Measurements from ENCODE around the gene DYSF. TPM values are rescaled to one million over a fixed set of nuclear protein-coding genes. Genes with fewer than 3 reads are reported as not detected.

DYSF gene
- total RNA-seq, 1 donor from 2014 or later, result 72.0 TPM

- Mint-ChIP-seq H3K4me1 (ENCODE audit: unreplicated experiment) (peaks cover 3% of the 10 kb centered on the region), H3K9me3 (ENCODE audit: unreplicated experiment) (no peaks in the 10 kb centered on the region), H3K27ac (ENCODE audit: unreplicated experiment) (no peak overlapping the region), H3K36me3 (ENCODE audit: unreplicated experiment) (peaks cover 4% of the 10 kb centered on the region), H3K4me3 (ENCODE audit: unreplicated experiment) (no peak overlapping the region), H3K27me3 (ENCODE audit: unreplicated experiment) (no peaks in the 10 kb centered on the region)
- TF ChIP-seq CTCF (IDR thresholded peaks at IDR 0.05), result peak; percentile 84
- no peak for DNase-seq (ENCODE audit: extremely low spot score, unreplicated experiment)
These were observed 92.4 kb downstream of the DYSF start for GRCh38 chr2:71545572-71546274.

GRCh38 chr2:71546275-71546638 is 92.9 kb downstream of the DYSF start:
- no peak for DNase-seq (ENCODE audit: extremely low spot score, unreplicated experiment)
- Mint-ChIP-seq H3K27ac (ENCODE audit: unreplicated experiment) (no peak overlapping the region), H3K4me3 (ENCODE audit: unreplicated experiment) (no peak overlapping the region), H3K36me3 (ENCODE audit: unreplicated experiment) (peaks cover 4% of the 10 kb centered on the region), H3K27me3 (ENCODE audit: unreplicated experiment) (no peaks in the 10 kb centered on the region), H3K4me1 (ENCODE audit: unreplicated experiment) (peaks cover 3% of the 10 kb centered on the region), H3K9me3 (ENCODE audit: unreplicated experiment) (no peaks in the 10 kb centered on the region)
- TF ChIP-seq CTCF (IDR thresholded peaks at IDR 0.05), result no peak

GRCh38 chr2:71546777-71547281 is 93.5 kb downstream of the DYSF start:
- no peaks in the 10 kb centered on the region for H3K27me3 Mint-ChIP-seq (ENCODE audit: unreplicated experiment)
- peaks cover 4% of the 10 kb centered on the region for H3K36me3 Mint-ChIP-seq (ENCODE audit: unreplicated experiment)
- H3K9me3 Mint-ChIP-seq (ENCODE audit: unreplicated experiment), result no peaks in the 10 kb centered on the region

GRCh38 chr2:71547616-71548285 is 94.4 kb downstream of the DYSF start:
- Mint-ChIP-seq H3K4me1 (ENCODE audit: unreplicated experiment) (peaks cover 3% of the 10 kb centered on the region), H3K27ac (ENCODE audit: unreplicated experiment) (no peak overlapping the region), H3K36me3 (ENCODE audit: unreplicated experiment) (peaks cover 4% of the 10 kb centered on the region), H3K27me3 (ENCODE audit: unreplicated experiment) (no peaks in the 10 kb centered on the region), H3K9me3 (ENCODE audit: unreplicated experiment) (no peaks in the 10 kb centered on the region), H3K4me3 (ENCODE audit: unreplicated experiment) (no peak overlapping the region)
- TF ChIP-seq CTCF (IDR thresholded peaks at IDR 0.05), result no peak
- no peak for DNase-seq (ENCODE audit: extremely low spot score, unreplicated experiment)

More at GRCh38 chr2:71546777-71547281, 93.5 kb downstream of the DYSF start:
- no peak for DNase-seq (ENCODE audit: extremely low spot score, unreplicated experiment)
- Mint-ChIP-seq H3K27ac (ENCODE audit: unreplicated experiment) (no peak overlapping the region), H3K4me1 (ENCODE audit: unreplicated experiment) (peaks cover 3% of the 10 kb centered on the region), H3K4me3 (ENCODE audit: unreplicated experiment) (no peak overlapping the region)
- TF ChIP-seq CTCF (IDR thresholded peaks at IDR 0.05), result no peak

Measured in osteocyte (in vitro differentiated cells).